Activated CD8-positive, alpha-beta memory T cell treated with anti-CD3 and anti-CD28 coated beads, Interleukin-2, amount 10 ng/mL, durations not matched to agents 7 days and 5 days (primary cell): ENCODE measurements around the gene TMEM272. TPM values are rescaled to one million over a fixed set of nuclear protein-coding genes. Genes with fewer than 3 reads are reported as not detected.

ENCODE experiments used
- ATAC-seq: fragments of 150-1000 bp; cut with Tn5 transposase; one replicate; pipeline ENCODE4 v1.10.0; 2021; ENCODE audit warnings: moderate library complexity
- CTCF ChIA-PET: fragments of 350-600 bp; sonication (Branson Sonifier 250); formaldehyde crosslinking; loops from one replicate; lab custom pipeline; 2021; ENCODE audit warnings: antibody characterized with exemption; lab: Charles Lee
- DNase-seq: peaks from one replicate; pipeline ENCODE4 v3.0.0-alpha.2; 2020
- H3K27ac Mint-ChIP-seq: one replicate; pipeline ENCODE4 v1.8.0; 2021; ENCODE audit warnings: mild to moderate bottlenecking, mixed read lengths
- H3K27me3 Mint-ChIP-seq: one replicate; pipeline ENCODE4 v1.8.0; 2021; ENCODE audit warnings: mixed read lengths
- H3K36me3 Mint-ChIP-seq: one replicate; pipeline ENCODE4 v1.8.0; 2021; ENCODE audit warnings: mild to moderate bottlenecking, mixed read lengths
- H3K4me1 Mint-ChIP-seq: one replicate; pipeline ENCODE4 v1.8.0; 2021; ENCODE audit warnings: mixed read lengths
- H3K4me3 Mint-ChIP-seq: one replicate; pipeline ENCODE4 v1.8.0; 2021; ENCODE audit warnings: mild to moderate bottlenecking, moderate library complexity, mixed read lengths
- H3K9me3 Mint-ChIP-seq: one replicate; pipeline ENCODE4 v1.8.0; 2022; ENCODE audit warnings: low read depth, mixed read lengths
- total RNA-seq, 2 experiments: library from RNA; stranded (reverse); gene quantifications; one replicate each; pipeline ENCODE4 v1.2.3, GENCODE V29; 2021

Gene TMEM272
- total RNA-seq, 2 experiments from 2014 or later: 0.09 TPM

DNA sequence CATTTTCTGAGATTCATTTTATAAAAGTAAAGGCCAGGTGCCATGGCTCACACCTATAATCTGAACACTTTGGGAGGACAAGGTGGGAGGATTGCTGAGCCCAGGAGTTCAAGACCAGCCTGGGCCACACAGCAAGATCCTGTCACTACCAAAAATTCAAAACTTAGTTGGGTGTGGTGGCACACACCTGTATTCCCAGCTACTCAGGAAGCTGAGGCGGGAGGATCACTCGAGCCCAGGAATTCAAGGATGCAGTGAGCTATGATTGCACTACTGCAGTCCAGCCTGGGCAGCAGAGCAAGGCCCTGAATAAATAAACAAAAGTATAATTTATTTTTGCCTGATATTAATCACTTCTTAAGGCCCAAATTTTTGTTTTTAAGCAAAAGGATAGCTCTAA is 81.5 kb downstream of the TMEM272 start:
- DNase-seq (no peak), ATAC-seq (no peak)
- H3K9me3 Mint-ChIP-seq: no peaks in the 10 kb centered on the region
- no peaks in the 10 kb centered on the region for H3K27me3 Mint-ChIP-seq
- no peak overlapping the region for H3K27ac Mint-ChIP-seq
- no peak overlapping the region for H3K4me3 Mint-ChIP-seq
- CTCF ChIA-PET: interaction anchor here (1.1 to 1.7 kb wide), 3 partner anchors 18 to 288 kb away, joined by 3 to 4 read pairs (median 3); no protein-coding TSS in a partner anchor
- H3K4me1 Mint-ChIP-seq: peaks cover 16% of the 10 kb centered on the region
- H3K36me3 Mint-ChIP-seq: peaks cover 8% of the 10 kb centered on the region

Other genes with a start within 250 kb of the TMEM272 start
- gene DHRS12, start 41.0 kb downstream of the TMEM272 start, total RNA-seq: 1 to 10 TPM; 6.0 to 6.6 TPM
- gene CCDC70, start 16.8 kb upstream of the TMEM272 start, total RNA-seq: not detected
- gene ATP7B, start 166.3 kb upstream of the TMEM272 start, total RNA-seq: under 1 TPM; 0.38 to 0.80 TPM
- gene ALG11, start 167.2 kb upstream of the TMEM272 start, total RNA-seq: 10 to 100 TPM; 23.9 to 28.9 TPM
- gene UTP14C, start 179.5 kb upstream of the TMEM272 start, total RNA-seq: 10 to 100 TPM in 1 of 2 experiments, 1 to 10 TPM in 1; 8.7 to 11.5 TPM